Pons (tissue), 1 donor: Measurements from ENCODE around the gene NMNAT1.
"Not testable (repeated sequence)": the region's sequence is repeated elsewhere in the genome, so short reads cannot be mapped to it uniquely, and the experiment has no call there.

ENCODE experiments used
- DNase-seq: peaks from one replicate; pipeline ENCODE4 v3.0.0-alpha.2; 2016; ENCODE audit warnings: low spot score

NMNAT1 gene

GRCh38 chr1:9920606-9921005, 22.7 kb upstream of the NMNAT1 start:
- DNase-seq, result no peak

- no peak for DNase-seq
Observed at GRCh38 chr1:9922342-9922741, 20.9 kb upstream of the NMNAT1 start.

- no peak for DNase-seq
Observed at GRCh38 chr1:9927259-9927658, 16.0 kb upstream of the NMNAT1 start.

GRCh38 chr1:9929431-9930385, 13.6 kb upstream of the NMNAT1 start:
- DNase-seq, result peak; percentile 96

- DNase-seq, result peak; percentile 60
Observed at GRCh38 chr1:9942399-9942938, 806 bp upstream of the NMNAT1 start.

- DNase-seq, result no peak
Observed at GRCh38 chr1:9946315-9946714, 3.0 kb downstream of the NMNAT1 start.

GRCh38 chr1:9957726-9958125, 14.5 kb downstream of the NMNAT1 start:
- no peak for DNase-seq

GRCh38 chr1:9960011-9960410, 16.7 kb downstream of the NMNAT1 start:
- DNase-seq, result no peak

- DNase-seq, result no peak
Observed at GRCh38 chr1:9960706-9961562, 17.7 kb downstream of the NMNAT1 start.

- peak; percentile 82 for DNase-seq
Observed at GRCh38 chr1:9984253-9984652, 41.0 kb downstream of the NMNAT1 start.

- DNase-seq, result peak; percentile 10
Observed at GRCh38 chr1:9985001-9985400, 41.7 kb downstream of the NMNAT1 start.

GRCh38 chr1:9989773-9990172, 46.5 kb downstream of the NMNAT1 start:
- DNase-seq, result no peak

- DNase-seq, result no peak
Observed at GRCh38 chr1:9990944-9991343, 47.7 kb downstream of the NMNAT1 start.

GRCh38 chr1:9992910-9993309, 49.6 kb downstream of the NMNAT1 start:
- DNase-seq, result no peak

- no peak for DNase-seq
Observed at GRCh38 chr1:9993561-9994075, 50.3 kb downstream of the NMNAT1 start.

GRCh38 chr1:9996624-9997582, 53.6 kb downstream of the NMNAT1 start, which contains the start of gene RBP7:
RBP7 (plus strand) TSS chr1:9997228; CDS start chr1:9997259, 31 bp downstream.
- no peak for DNase-seq

- DNase-seq, result peak; percentile 91
Observed at GRCh38 chr1:10001016-10001665, 57.9 kb downstream of the NMNAT1 start.

- DNase-seq, result not testable (repeated sequence)
Observed at GRCh38 chr1:10005248-10005647, 62.0 kb downstream of the NMNAT1 start.

- DNase-seq, result no peak
Observed at GRCh38 chr1:10007169-10007568, 63.9 kb downstream of the NMNAT1 start.

GRCh38 chr1:10014016-10014415, 70.7 kb downstream of the NMNAT1 start:
- DNase-seq, result no peak
